Liver (tissue), 9 donors: ENCODE measurements around the gene WDR77. TPM values are rescaled to one million over a fixed set of nuclear protein-coding genes. Genes with fewer than 3 reads are reported as not detected.

ENCODE experiments used
- DNase-seq: peaks from one replicate; pipeline ENCODE4 v3.0.0-alpha.2; 2017; ENCODE audit warnings: low spot score
- H3K27ac ChIP-seq, 2 donors: one replicate each; pipeline ENCODE4 v1.7.0; 2013; ENCODE audit warnings: inconsistent platforms in 2 of 2, low read length in 2 of 2, control low read depth in 1 of 2, low read depth in 1 of 2, mild to moderate bottlenecking in 1 of 2
- H3K27me3 ChIP-seq, 4 donors: one replicate each; pipeline versions ENCODE4 v1.6.1 to v1.7.0; 2013; ENCODE audit warnings: low read length in 3 of 4, inconsistent platforms in 1 of 4, mild to moderate bottlenecking in 1 of 4, moderate library complexity in 1 of 4; ENCODE audit not compliant: control insufficient read depth in 4 of 4, insufficient read depth in 4 of 4
- H3K36me3 ChIP-seq, 4 donors: one replicate each; pipeline versions ENCODE4 v1.6.1 to v1.7.0; 2013; ENCODE audit warnings: low read length in 3 of 4, mild to moderate bottlenecking in 3 of 4, low read depth in 1 of 4, moderate library complexity in 1 of 4; ENCODE audit not compliant: control insufficient read depth in 4 of 4, insufficient read depth in 3 of 4
- H3K4me1 ChIP-seq, 4 donors: one replicate each; pipeline versions ENCODE4 v1.6.1 to v1.7.0; 2013; ENCODE audit warnings: low read length in 3 of 4, mild to moderate bottlenecking in 3 of 4, moderate library complexity in 1 of 4; ENCODE audit not compliant: control insufficient read depth in 4 of 4, insufficient read depth in 4 of 4
- H3K4me3 ChIP-seq, 3 donors: one replicate each; pipeline versions ENCODE4 v1.6.1 to v1.7.0; 2013; ENCODE audit warnings: low read length in 3 of 3, control low read depth in 1 of 3, low read depth in 1 of 3, mild to moderate bottlenecking in 1 of 3
- H3K9ac ChIP-seq, 2 donors: one replicate each; pipeline ENCODE4 v1.7.0; 2013; ENCODE audit warnings: low read length in 2 of 2, mild to moderate bottlenecking in 2 of 2, moderate library complexity in 2 of 2, control low read depth in 1 of 2, low read depth in 1 of 2
- H3K9me3 ChIP-seq, 4 donors: one replicate each; pipeline versions ENCODE4 v1.6.1 to v1.7.0; 2013; ENCODE audit warnings: low read length in 3 of 4; ENCODE audit not compliant: control insufficient read depth in 4 of 4
- CTCF ChIP-seq: fragments of 150-350 bp; IDR thresholded peaks from 2 replicates; pipeline ENCODE4 v1.5.1; 2017; ENCODE audit warnings: improper control_type of control experiment, low read depth, low read length; ENCODE audit not compliant: missing input control
- FOXA2 ChIP-seq: IDR thresholded peaks from 2 replicates; pipeline ENCODE4 v1.6.1; 2016; ENCODE audit warnings: antibody characterized with exemption
- GABPA ChIP-seq, 2 donors: IDR thresholded peaks in 1 of 2; conservative IDR thresholded peaks in 1 of 2; 2 replicates each; pipeline ENCODE4 v1.6.1; 2016; ENCODE audit warnings: antibody characterized with exemption in 2 of 2, mild to moderate bottlenecking in 1 of 2, moderate library complexity in 1 of 2
- HNF4A ChIP-seq, 2 donors: conservative IDR thresholded peaks; 2 replicates each; pipeline ENCODE4 v1.6.1; 2016; ENCODE audit warnings: antibody characterized with exemption in 2 of 2, mild to moderate bottlenecking in 2 of 2
- HNF4G ChIP-seq: IDR thresholded peaks from 2 replicates; pipeline ENCODE4 v1.6.1; 2016; ENCODE audit warnings: antibody characterized with exemption
- JUND ChIP-seq, 2 donors: IDR thresholded peaks; 2 replicates each; pipeline ENCODE4 v1.6.1; 2016; ENCODE audit warnings: antibody characterized with exemption in 2 of 2
- NR2F2 ChIP-seq: IDR thresholded peaks from 2 replicates; pipeline ENCODE4 v1.6.1; 2016; ENCODE audit warnings: antibody characterized with exemption
- RAD21 ChIP-seq, 2 donors: IDR thresholded peaks; 2 replicates each; pipeline ENCODE4 v1.6.1; 2016; ENCODE audit warnings: antibody characterized with exemption in 2 of 2, mild to moderate bottlenecking in 2 of 2
- RXRA ChIP-seq, 2 donors: IDR thresholded peaks; 2 replicates each; pipeline ENCODE4 v1.6.1; 2017 to 2018; ENCODE audit warnings: antibody characterized with exemption in 2 of 2, mild to moderate bottlenecking in 1 of 2
- SP1 ChIP-seq: IDR thresholded peaks from 2 replicates; pipeline ENCODE4 v1.6.1; 2018; ENCODE audit warnings: antibody characterized with exemption, mild to moderate bottlenecking
- TAF1 ChIP-seq: conservative IDR thresholded peaks from 2 replicates; pipeline ENCODE4 v1.6.1; 2016; ENCODE audit warnings: antibody characterized with exemption, mild to moderate bottlenecking
- YY1 ChIP-seq: IDR thresholded peaks from 2 replicates; pipeline ENCODE4 v1.6.1; 2016; ENCODE audit warnings: antibody characterized with exemption, mild to moderate bottlenecking
- ZBTB33 ChIP-seq: IDR thresholded peaks from 2 replicates; pipeline ENCODE4 v1.6.1; 2016; ENCODE audit warnings: antibody characterized with exemption
- WGBS: extraction: QIAGEN DNeasy Blood & Tissue Kit; methylation state at CpG from one replicate; pipeline ENCODE4 v1.1.7; 2013; 5-methylcytosine and 5-hydroxymethylcytosine counted together
- polyA plus RNA-seq, 2 donors: library from polyadenylated mRNA; stranded (reverse) in 1 of 2; unstranded in 1 of 2; fragments of 200-250 nt in 1 of 2; fragments of >200 nt in 1 of 2; fragmentation: Nextera tagmentation in 1 of 2; extraction: Ambion mirVana in 1 of 2; gene quantifications; one replicate each; pipeline versions ENCODE4 v1.2.1 to v1.2.3, GENCODE V29; 2013 to 2015
- total RNA-seq, 2 donors: library from RNA; depleted of rRNA; stranded (reverse); fragments of >200 nt; gene quantifications; one replicate each; pipeline ENCODE4 v1.2.3, GENCODE V29; 2014
- TF ChIP-seq, protein P1 (sequence below): IDR thresholded peaks from 2 replicates; pipeline ENCODE4 v1.6.1; 2016; ENCODE audit warnings: antibody characterized with exemption, mild to moderate bottlenecking
- TF ChIP-seq, protein P2 (sequence below): IDR thresholded peaks from 2 replicates; pipeline ENCODE4 v1.6.1; 2016; ENCODE audit warnings: antibody characterized with exemption
- TF ChIP-seq, protein P3 (sequence below): IDR thresholded peaks from 2 replicates; pipeline ENCODE4 v1.6.1; 2016; ENCODE audit warnings: antibody characterized with exemption
- donor health status: healthy.
- donor health status: healthy.
- donor health status: healthy.
- donor health status: healthy.
- donor health status: healthy.

WDR77 gene
- total and polyA plus RNA-seq, 4 donors, result 12.7 to 25.3 (median 19.9) TPM

DNA sequence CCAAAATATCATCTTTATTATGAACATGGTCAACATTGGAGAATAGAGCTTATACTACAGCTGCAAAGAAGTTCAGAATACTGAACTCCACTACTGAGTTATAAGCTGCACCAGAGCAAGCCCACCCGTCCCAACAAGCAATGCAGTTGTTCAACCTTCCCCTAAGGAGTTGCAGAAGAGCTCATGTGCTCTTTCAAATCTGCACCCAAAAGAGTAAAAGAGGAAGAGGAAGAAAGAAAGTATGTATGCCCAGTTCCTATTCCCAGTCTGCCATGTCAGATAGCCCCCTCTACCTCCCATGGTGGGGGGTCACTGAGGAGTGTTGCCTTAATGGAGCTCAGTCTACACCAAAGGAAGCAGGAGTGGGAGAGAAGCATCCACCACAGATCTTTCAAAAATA lies 31.6 kb upstream of the WDR77 start:
- H3K4me3 ChIP-seq, result no peak overlapping the region
- H3K9ac ChIP-seq, result no peak overlapping the region
- no peaks in the 10 kb centered on the region for H3K4me1 ChIP-seq
- DNase-seq, result no peak
- no peak overlapping the region for H3K27ac ChIP-seq
- H3K27me3 ChIP-seq, result no peaks in the 10 kb centered on the region
- TF ChIP-seq, protein P1, sequence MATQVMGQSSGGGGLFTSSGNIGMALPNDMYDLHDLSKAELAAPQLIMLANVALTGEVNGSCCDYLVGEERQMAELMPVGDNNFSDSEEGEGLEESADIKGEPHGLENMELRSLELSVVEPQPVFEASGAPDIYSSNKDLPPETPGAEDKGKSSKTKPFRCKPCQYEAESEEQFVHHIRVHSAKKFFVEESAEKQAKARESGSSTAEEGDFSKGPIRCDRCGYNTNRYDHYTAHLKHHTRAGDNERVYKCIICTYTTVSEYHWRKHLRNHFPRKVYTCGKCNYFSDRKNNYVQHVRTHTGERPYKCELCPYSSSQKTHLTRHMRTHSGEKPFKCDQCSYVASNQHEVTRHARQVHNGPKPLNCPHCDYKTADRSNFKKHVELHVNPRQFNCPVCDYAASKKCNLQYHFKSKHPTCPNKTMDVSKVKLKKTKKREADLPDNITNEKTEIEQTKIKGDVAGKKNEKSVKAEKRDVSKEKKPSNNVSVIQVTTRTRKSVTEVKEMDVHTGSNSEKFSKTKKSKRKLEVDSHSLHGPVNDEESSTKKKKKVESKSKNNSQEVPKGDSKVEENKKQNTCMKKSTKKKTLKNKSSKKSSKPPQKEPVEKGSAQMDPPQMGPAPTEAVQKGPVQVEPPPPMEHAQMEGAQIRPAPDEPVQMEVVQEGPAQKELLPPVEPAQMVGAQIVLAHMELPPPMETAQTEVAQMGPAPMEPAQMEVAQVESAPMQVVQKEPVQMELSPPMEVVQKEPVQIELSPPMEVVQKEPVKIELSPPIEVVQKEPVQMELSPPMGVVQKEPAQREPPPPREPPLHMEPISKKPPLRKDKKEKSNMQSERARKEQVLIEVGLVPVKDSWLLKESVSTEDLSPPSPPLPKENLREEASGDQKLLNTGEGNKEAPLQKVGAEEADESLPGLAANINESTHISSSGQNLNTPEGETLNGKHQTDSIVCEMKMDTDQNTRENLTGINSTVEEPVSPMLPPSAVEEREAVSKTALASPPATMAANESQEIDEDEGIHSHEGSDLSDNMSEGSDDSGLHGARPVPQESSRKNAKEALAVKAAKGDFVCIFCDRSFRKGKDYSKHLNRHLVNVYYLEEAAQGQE, result no peak
- no peak for TF ChIP-seq HNF4G
- no peak for TF ChIP-seq GABPA (IDR thresholded peaks at IDR 0.05 in 1 of 2, conservative IDR thresholded peaks at IDR 0.05 in 1 of 2)
- TF ChIP-seq, protein P2, sequence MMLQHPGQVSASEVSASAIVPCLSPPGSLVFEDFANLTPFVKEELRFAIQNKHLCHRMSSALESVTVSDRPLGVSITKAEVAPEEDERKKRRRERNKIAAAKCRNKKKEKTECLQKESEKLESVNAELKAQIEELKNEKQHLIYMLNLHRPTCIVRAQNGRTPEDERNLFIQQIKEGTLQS, result no peak
- TF ChIP-seq RAD21 (IDR thresholded peaks at IDR 0.05), result no peak
- no peak for TF ChIP-seq CTCF
- TF ChIP-seq SP1, result no peak
- no peak for TF ChIP-seq NR2F2
- TF ChIP-seq, protein P3, sequence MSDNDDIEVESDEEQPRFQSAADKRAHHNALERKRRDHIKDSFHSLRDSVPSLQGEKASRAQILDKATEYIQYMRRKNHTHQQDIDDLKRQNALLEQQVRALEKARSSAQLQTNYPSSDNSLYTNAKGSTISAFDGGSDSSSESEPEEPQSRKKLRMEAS, result no peak
- WGBS, result 66% methylated on average over 1 of the region's 1 CpG
- H3K36me3 ChIP-seq, result peaks cover 0 to 3% (median 1%) of the 10 kb centered on the region in 4 donors
- H3K9me3 ChIP-seq, result no peaks in the 10 kb centered on the region

DNA sequence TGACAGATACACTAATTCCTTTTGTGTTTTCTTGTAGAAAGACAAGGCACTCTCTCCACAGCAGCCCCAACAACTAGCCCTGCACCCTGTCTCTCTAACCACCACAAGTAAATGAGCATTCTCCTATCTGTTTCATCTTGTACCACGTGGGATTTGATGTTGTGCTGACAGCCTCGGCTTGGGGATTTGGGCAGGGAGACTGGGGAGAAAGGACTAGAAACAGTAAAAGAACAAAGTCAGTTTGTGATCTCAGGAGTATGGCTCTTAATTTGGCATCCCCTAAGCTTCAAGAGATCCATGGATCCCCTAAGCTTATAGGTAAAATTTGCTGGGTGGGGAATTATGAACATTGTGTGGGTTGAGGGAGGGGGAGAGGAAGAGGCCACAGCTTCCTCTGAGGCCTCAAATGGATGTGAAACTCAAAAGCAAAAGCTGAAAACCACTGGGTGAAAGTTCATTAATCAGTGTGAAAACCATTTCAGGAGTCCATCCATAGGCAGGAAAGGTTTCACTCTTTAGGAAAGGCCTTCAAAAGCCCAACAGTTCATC lies 27.8 kb upstream of the WDR77 start:
- Histone ChIP-seq H3K9ac (no peak overlapping the region), H3K27ac (peak overlapping the region in 1 of 2 donors; percentile 66)

More for the DNA sequence above, 27.8 kb upstream of the WDR77 start:
- Histone ChIP-seq H3K4me1 (no peaks in the 10 kb centered on the region), H3K27me3 (no peaks in the 10 kb centered on the region), H3K4me3 (no peak overlapping the region), H3K9me3 (no peaks in the 10 kb centered on the region), H3K36me3 (peaks cover 0 to 10% (median 1%) of the 10 kb centered on the region in 4 donors)
- DNase-seq, result no peak
- TF ChIP-seq RXRA (IDR thresholded peaks at IDR 0.05) (peak in 1 of 2 donors; percentile 8), ZBTB33 (no peak), NR2F2 (no peak), FOXA2 (no peak), RAD21 (IDR thresholded peaks at IDR 0.05) (no peak), HNF4G (no peak), JUND (IDR thresholded peaks at IDR 0.05) (no peak), HNF4A (conservative IDR thresholded peaks at IDR 0.05) (no peak), SP1 (peak; percentile 15), YY1 (no peak), TAF1 (no peak), GABPA (IDR thresholded peaks at IDR 0.05 in 1 of 2, conservative IDR thresholded peaks at IDR 0.05 in 1 of 2) (no peak), CTCF (no peak)
- TF ChIP-seq, protein P2, result no peak
- TF ChIP-seq, protein P1, result no peak
- WGBS, result 71% methylated on average over 2 of the region's 2 CpGs
